IMR-90 (cell line): Measurements from ENCODE around the gene METTL4.

Experiments used
- BHLHE40 ChIP-seq: fragments of 150-350 bp; IDR thresholded peaks from 2 replicates; pipeline ENCODE4 v1.6.1; 2016; ENCODE audit warnings: mild to moderate bottlenecking, low read depth, low read length
- POLR2A ChIP-seq: IDR thresholded peaks from 2 replicates; pipeline ENCODE4 v1.6.1; 2012; ENCODE audit warnings: mild to moderate bottlenecking, low read depth, low read length
- RFX5 ChIP-seq: IDR thresholded peaks from 2 replicates; pipeline ENCODE4 v1.8.0; 2012; ENCODE audit warnings: low read depth, mild to moderate bottlenecking, low read length, moderate library complexity
- TF ChIP-seq, protein P1 (sequence below): conservative IDR thresholded peaks from 2 replicates; pipeline ENCODE4 v1.5.1; 2012; ENCODE audit warnings: mild to moderate bottlenecking, low read depth, low read length, improper control_type of control experiment
- TF ChIP-seq, protein P2 (sequence below): fragments of 150-350 bp; IDR thresholded peaks from 2 replicates; pipeline ENCODE4 v1.6.1; 2017; ENCODE audit warnings: mild to moderate bottlenecking, antibody characterized with exemption, low read length, low read depth
- TF ChIP-seq, protein P3 (sequence below): fragments of 150-350 bp; IDR thresholded peaks from 2 replicates; pipeline ENCODE4 v1.6.1; 2016; ENCODE audit warnings: low read depth, mild to moderate bottlenecking, low read length, moderate library complexity, borderline replicate concordance

DNA sequence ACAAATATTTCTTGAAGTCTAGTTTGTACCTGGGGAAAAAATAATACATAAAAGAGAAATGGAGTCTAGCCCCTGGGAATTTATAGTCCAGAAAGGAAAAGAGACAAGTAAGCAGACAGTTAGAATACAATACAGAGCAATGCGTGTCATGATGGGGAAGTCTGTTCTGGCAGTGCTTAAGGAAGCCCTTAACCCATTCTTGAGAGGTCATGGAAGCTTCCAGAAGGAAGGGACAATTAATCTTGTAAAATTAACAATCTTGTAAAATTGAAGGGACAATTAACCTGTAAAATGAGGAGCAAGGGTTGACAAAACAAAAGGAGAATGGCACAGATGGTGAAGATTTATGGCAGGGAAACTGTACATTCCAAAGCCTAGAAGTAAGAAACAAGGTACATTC is 66.7 kb downstream of the METTL4 start:
- TF ChIP-seq, protein P1, sequence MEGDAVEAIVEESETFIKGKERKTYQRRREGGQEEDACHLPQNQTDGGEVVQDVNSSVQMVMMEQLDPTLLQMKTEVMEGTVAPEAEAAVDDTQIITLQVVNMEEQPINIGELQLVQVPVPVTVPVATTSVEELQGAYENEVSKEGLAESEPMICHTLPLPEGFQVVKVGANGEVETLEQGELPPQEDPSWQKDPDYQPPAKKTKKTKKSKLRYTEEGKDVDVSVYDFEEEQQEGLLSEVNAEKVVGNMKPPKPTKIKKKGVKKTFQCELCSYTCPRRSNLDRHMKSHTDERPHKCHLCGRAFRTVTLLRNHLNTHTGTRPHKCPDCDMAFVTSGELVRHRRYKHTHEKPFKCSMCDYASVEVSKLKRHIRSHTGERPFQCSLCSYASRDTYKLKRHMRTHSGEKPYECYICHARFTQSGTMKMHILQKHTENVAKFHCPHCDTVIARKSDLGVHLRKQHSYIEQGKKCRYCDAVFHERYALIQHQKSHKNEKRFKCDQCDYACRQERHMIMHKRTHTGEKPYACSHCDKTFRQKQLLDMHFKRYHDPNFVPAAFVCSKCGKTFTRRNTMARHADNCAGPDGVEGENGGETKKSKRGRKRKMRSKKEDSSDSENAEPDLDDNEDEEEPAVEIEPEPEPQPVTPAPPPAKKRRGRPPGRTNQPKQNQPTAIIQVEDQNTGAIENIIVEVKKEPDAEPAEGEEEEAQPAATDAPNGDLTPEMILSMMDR: no peak
- TF ChIP-seq, protein P2, sequence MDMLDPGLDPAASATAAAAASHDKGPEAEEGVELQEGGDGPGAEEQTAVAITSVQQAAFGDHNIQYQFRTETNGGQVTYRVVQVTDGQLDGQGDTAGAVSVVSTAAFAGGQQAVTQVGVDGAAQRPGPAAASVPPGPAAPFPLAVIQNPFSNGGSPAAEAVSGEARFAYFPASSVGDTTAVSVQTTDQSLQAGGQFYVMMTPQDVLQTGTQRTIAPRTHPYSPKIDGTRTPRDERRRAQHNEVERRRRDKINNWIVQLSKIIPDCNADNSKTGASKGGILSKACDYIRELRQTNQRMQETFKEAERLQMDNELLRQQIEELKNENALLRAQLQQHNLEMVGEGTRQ: no peak
- TF ChIP-seq, protein P3, sequence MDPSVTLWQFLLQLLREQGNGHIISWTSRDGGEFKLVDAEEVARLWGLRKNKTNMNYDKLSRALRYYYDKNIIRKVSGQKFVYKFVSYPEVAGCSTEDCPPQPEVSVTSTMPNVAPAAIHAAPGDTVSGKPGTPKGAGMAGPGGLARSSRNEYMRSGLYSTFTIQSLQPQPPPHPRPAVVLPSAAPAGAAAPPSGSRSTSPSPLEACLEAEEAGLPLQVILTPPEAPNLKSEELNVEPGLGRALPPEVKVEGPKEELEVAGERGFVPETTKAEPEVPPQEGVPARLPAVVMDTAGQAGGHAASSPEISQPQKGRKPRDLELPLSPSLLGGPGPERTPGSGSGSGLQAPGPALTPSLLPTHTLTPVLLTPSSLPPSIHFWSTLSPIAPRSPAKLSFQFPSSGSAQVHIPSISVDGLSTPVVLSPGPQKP: no peak
- no peak for TF ChIP-seq POLR2A
- TF ChIP-seq RFX5: no peak
- no peak for TF ChIP-seq BHLHE40
